Neural progenitor cell (in vitro differentiated cells): ENCODE measurements around the gene GLG1. TPM values are rescaled to one million over a fixed set of nuclear protein-coding genes. Genes with fewer than 3 reads are reported as not detected.

Experiments
- DNase-seq: peaks from one replicate; pipeline ENCODE4 v3.0.0-alpha.2; 2016; ENCODE audit warnings: low spot score
- H2AFZ ChIP-seq: fragments of 200-600 bp; sonication (generic); replicated peaks from 2 replicates; pipeline ENCODE4 v1.6.1; 2016; ENCODE audit warnings: antibody characterized with exemption
- H3F3A ChIP-seq: fragments of 200-600 bp; sonication (generic); 2 replicates; pipeline ENCODE4 v1.6.1; 2016; ENCODE audit warnings: antibody characterized with exemption, low read depth
- H3K27ac ChIP-seq: fragments of 200-600 bp; sonication (generic); 2 replicates; pipeline ENCODE4 v1.5.1; 2016; ENCODE audit warnings: mild to moderate bottlenecking
- H3K27me3 ChIP-seq: fragments of 200-600 bp; sonication (generic); 2 replicates; pipeline ENCODE4 v1.6.1; 2016; ENCODE audit warnings: mild to moderate bottlenecking, moderate library complexity
- H3K36me3 ChIP-seq: fragments of 200-600 bp; sonication (generic); 2 replicates; pipeline ENCODE4 v1.5.1; 2016
- H3K4me1 ChIP-seq: fragments of 200-600 bp; sonication (generic); 2 replicates; pipeline ENCODE4 v1.6.1; 2016; ENCODE audit warnings: mixed run types
- H3K4me2 ChIP-seq: fragments of 200-600 bp; sonication (generic); 2 replicates; pipeline ENCODE4 v1.6.1; 2016
- H3K4me3 ChIP-seq: fragments of 200-600 bp; sonication (generic); 2 replicates; pipeline ENCODE4 v1.5.1; 2016
- H3K79me2 ChIP-seq: fragments of 200-600 bp; sonication (generic); 2 replicates; pipeline ENCODE4 v1.6.1; 2016; ENCODE audit warnings: low read depth
- H3K9ac ChIP-seq: fragments of 200-600 bp; sonication (generic); 2 replicates; pipeline ENCODE4 v1.6.1; 2016
- H3K9me3 ChIP-seq: fragments of 200-600 bp; sonication (generic); 2 replicates; pipeline ENCODE4 v1.5.1; 2016; ENCODE audit warnings: low read depth
- H4K20me1 ChIP-seq: fragments of 200-600 bp; sonication (generic); 2 replicates; pipeline ENCODE4 v1.6.1; 2016; ENCODE audit warnings: low read depth
- H3K27ac Mint-ChIP-seq: 3 replicates; pipeline ENCODE4 v1.8.0; 2021; ENCODE audit warnings: mixed read lengths
- H3K27me3 Mint-ChIP-seq: 2 replicates; pipeline ENCODE4 v1.8.0; 2022; ENCODE audit warnings: low read depth, mild to moderate bottlenecking, inconsistent platforms, moderate library complexity, mixed read lengths; ENCODE audit not compliant: insufficient read depth
- H3K36me3 Mint-ChIP-seq: 3 replicates; pipeline ENCODE4 v1.8.0; 2021; ENCODE audit warnings: mixed read lengths
- H3K4me1 Mint-ChIP-seq: 3 replicates; pipeline ENCODE4 v1.8.0; 2021; ENCODE audit warnings: mixed read lengths
- H3K4me3 Mint-ChIP-seq: 3 replicates; pipeline ENCODE4 v1.8.0; 2021; ENCODE audit warnings: mild to moderate bottlenecking, moderate library complexity, mixed read lengths
- H3K9me3 Mint-ChIP-seq: 3 replicates; pipeline ENCODE4 v1.8.0; 2020; ENCODE audit warnings: mixed read lengths
- EZH2 ChIP-seq: fragments of 200-600 bp; sonication (generic); IDR thresholded peaks from 2 replicates; pipeline ENCODE4 v1.6.1; 2017; ENCODE audit warnings: antibody characterized with exemption, mild to moderate bottlenecking, moderate library complexity
- EZH2phosphoT487 ChIP-seq: fragments of 200-600 bp; sonication (generic); IDR thresholded peaks from 2 replicates; pipeline ENCODE4 v1.6.1; 2017; ENCODE audit warnings: antibody characterized with exemption
- total RNA-seq: library from RNA; depleted of rRNA; stranded (reverse); fragments of >200 nt; gene quantifications from 2 replicates; pipeline ENCODE4 v1.2.3, GENCODE V29; 2015; ENCODE audit warnings: low replicate concordance
- TF ChIP-seq, protein P1 (sequence below): fragments of 200-600 bp; sonication (generic); IDR thresholded peaks from 2 replicates; pipeline ENCODE4 v1.5.1; 2017; ENCODE audit warnings: antibody characterized with exemption, mild to moderate bottlenecking

Gene GLG1
- total RNA-seq, 1 donor from 2014 or later: 117 TPM

DNA sequence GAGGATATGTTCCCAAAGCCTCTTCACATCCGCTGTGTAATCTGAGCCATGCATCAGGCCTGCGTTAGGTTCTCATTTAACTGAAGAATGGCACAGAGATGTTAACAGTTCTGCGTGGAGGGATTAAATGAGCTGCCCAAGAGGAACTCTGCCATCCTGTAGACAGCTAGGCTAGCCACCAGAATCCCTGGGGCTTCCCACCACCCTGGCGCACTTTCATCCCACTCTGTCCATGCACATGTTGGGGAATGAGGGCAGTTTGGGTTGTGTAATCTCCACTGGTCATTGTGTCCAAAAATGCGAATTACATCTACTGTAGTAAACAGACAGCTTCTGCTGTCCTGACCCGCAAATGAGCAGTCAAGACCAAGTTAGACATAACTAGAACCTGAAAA is 1.0 kb upstream of the GLG1 start:
- no peaks in the 10 kb centered on the region for H3K27me3 Mint-ChIP-seq
- DNase-seq: peak; percentile 63
- peak overlapping the region; percentile 86 for H3K27ac Mint-ChIP-seq

DNA sequence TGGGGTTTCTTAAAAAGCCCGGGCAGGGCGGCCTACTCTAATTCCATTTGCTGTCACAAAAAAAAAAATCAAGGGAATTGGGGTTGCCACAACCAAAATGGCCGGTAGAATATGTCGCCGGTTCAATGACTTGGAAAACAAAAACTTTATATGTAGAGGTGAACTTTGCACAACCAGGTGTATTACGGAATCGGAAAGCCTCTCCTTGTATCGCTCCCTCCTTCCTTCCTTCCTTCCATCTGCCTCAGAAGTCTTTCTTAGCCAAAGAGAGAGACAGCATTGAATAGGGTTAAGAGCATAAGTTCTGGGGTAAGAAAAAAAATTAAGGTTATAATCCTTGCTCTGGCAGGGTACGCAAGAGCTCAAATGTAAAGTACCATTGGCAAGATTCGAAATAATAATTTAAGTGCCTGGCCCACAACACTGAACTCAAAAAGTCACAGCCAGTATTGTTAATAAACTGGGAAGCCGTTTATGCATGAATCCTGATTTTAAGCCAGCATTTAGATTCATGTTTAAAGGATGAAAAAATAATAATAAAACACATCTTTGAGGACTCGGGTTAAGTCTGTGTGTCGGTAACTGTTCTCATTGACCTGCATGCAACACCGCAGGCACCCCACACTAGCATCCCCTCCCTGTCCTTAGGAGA is 522 bp upstream of the GLG1 start:
- H3K36me3 Mint-ChIP-seq: peaks cover 4% of the 10 kb centered on the region
- TF ChIP-seq, protein P1, sequence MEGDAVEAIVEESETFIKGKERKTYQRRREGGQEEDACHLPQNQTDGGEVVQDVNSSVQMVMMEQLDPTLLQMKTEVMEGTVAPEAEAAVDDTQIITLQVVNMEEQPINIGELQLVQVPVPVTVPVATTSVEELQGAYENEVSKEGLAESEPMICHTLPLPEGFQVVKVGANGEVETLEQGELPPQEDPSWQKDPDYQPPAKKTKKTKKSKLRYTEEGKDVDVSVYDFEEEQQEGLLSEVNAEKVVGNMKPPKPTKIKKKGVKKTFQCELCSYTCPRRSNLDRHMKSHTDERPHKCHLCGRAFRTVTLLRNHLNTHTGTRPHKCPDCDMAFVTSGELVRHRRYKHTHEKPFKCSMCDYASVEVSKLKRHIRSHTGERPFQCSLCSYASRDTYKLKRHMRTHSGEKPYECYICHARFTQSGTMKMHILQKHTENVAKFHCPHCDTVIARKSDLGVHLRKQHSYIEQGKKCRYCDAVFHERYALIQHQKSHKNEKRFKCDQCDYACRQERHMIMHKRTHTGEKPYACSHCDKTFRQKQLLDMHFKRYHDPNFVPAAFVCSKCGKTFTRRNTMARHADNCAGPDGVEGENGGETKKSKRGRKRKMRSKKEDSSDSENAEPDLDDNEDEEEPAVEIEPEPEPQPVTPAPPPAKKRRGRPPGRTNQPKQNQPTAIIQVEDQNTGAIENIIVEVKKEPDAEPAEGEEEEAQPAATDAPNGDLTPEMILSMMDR: no peak
- TF ChIP-seq EZH2: no peak
- TF ChIP-seq EZH2phosphoT487: no peak
- no peaks in the 10 kb centered on the region for H3K27me3 Mint-ChIP-seq
- peaks cover 19% of the 10 kb centered on the region for H3F3A ChIP-seq
- H3K4me3 Mint-ChIP-seq: peak overlapping the region; percentile 99
- peak overlapping the region; percentile 84 for H3K4me3 ChIP-seq
- no peaks in the 10 kb centered on the region for H3K36me3 ChIP-seq
- no peaks in the 10 kb centered on the region for H3K9me3 ChIP-seq
- no peak overlapping the region for H3K9ac ChIP-seq
- no peak for DNase-seq
- no peaks in the 10 kb centered on the region for H3K27me3 ChIP-seq
- H3K27ac ChIP-seq: no peak overlapping the region
- peaks cover 44% of the 10 kb centered on the region for H3K79me2 ChIP-seq
- peaks cover 2% of the 10 kb centered on the region for H3K9me3 Mint-ChIP-seq
- H3K4me1 Mint-ChIP-seq: peaks cover 35% of the 10 kb centered on the region
- peak overlapping the region; percentile 81 for H3K4me2 ChIP-seq
- H2AFZ ChIP-seq: peak overlapping the region; percentile 55
- peaks cover 38% of the 10 kb centered on the region for H4K20me1 ChIP-seq
- peak overlapping the region; percentile 96 for H3K27ac Mint-ChIP-seq
- peaks cover 21% of the 10 kb centered on the region for H3K4me1 ChIP-seq

More for the DNA sequence above, 1.0 kb upstream of the GLG1 start:
- H3K4me3 ChIP-seq: peak overlapping the region; percentile 84
- no peaks in the 10 kb centered on the region for H3K9me3 Mint-ChIP-seq
- H4K20me1 ChIP-seq: peaks cover 32% of the 10 kb centered on the region
- H3K4me2 ChIP-seq: peak overlapping the region; percentile 81
- H3K4me1 Mint-ChIP-seq: peaks cover 32% of the 10 kb centered on the region
- peak overlapping the region; percentile 99 for H3K4me3 Mint-ChIP-seq
- H3K36me3 Mint-ChIP-seq: peaks cover 4% of the 10 kb centered on the region
- H2AFZ ChIP-seq: peak overlapping the region; percentile 55
- no peaks in the 10 kb centered on the region for H3K9me3 ChIP-seq
- peaks cover 19% of the 10 kb centered on the region for H3F3A ChIP-seq
- TF ChIP-seq, protein P1: no peak
- TF ChIP-seq EZH2 (no peak), EZH2phosphoT487 (no peak)
- H3K4me1 ChIP-seq: peaks cover 21% of the 10 kb centered on the region
- H3K36me3 ChIP-seq: no peaks in the 10 kb centered on the region
- H3K9ac ChIP-seq: no peak overlapping the region
- H3K79me2 ChIP-seq: peaks cover 39% of the 10 kb centered on the region
- no peak overlapping the region for H3K27ac ChIP-seq
- H3K27me3 ChIP-seq: no peaks in the 10 kb centered on the region

DNA sequence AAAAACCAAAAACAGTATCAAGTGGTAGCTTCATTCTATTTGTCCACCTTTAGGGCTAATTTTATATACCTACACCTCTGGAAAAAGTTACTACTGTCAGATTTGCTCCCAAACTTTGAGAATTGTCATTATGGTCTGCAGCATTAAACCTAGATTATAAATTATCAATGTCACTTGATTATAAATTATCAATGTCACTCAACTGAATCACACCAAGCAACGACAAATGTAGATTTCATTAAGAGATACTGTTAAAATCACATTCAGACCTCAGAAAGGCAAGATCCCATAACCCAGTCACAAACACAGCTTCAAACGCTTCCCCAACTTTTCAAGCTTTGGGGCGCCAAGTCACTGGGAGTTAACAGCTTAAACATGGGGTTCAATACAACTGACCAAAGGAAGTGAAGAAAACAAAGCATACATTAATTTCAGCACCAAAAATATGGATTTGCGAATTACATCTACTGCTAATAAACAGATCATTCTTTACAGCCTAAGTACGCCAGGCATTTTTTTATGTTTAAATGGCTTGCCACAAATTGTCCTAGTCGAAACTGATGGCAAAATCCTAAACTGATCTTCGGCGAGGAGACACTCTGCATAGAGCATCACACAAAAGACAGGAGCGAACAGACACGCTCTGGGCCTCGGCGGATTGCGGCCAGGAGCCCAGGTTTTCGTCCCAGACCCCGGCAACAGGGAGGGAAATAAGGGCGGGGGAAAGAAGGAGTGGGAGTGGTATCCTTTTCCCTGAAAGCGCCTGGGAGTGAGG is 981 bp downstream of the GLG1 start:
- Histone ChIP-seq H3K27me3 (no peaks in the 10 kb centered on the region), H3K4me1 (peaks cover 21% of the 10 kb centered on the region), H3K36me3 (no peaks in the 10 kb centered on the region), H4K20me1 (peaks cover 52% of the 10 kb centered on the region), H3K9me3 (no peaks in the 10 kb centered on the region), H3F3A (peaks cover 19% of the 10 kb centered on the region), H3K4me2 (peak overlapping the region; percentile 81), H3K27ac (peak overlapping the region; percentile 95), H2AFZ (no peak overlapping the region), H3K79me2 (peaks cover 59% of the 10 kb centered on the region), H3K9ac (peak overlapping the region; percentile 86), H3K4me3 (peak overlapping the region; percentile 84)
- Mint-ChIP-seq H3K4me3 (peak overlapping the region; percentile 99), H3K27me3 (no peaks in the 10 kb centered on the region), H3K9me3 (peaks cover 2% of the 10 kb centered on the region), H3K27ac (peak overlapping the region; percentile 92), H3K36me3 (peaks cover 7% of the 10 kb centered on the region), H3K4me1 (peaks cover 35% of the 10 kb centered on the region)
- no peak for TF ChIP-seq EZH2phosphoT487
- TF ChIP-seq, protein P1: no peak
- TF ChIP-seq EZH2: no peak
- DNase-seq: peak; percentile 51
